Activated CD4-positive, alpha-beta T cell treated with anti-CD3 and anti-CD28 coated beads for 4 hours (primary cell): ENCODE measurements around the gene BTBD16.

Source experiments
- DNase-seq, 2 donors: peaks; one replicate each; pipeline ENCODE4 v3.0.0-alpha.2; 2020

Gene BTBD16

GRCh38 chr10:122276611-122277208 lies 5.6 kb downstream of the BTBD16 start:
- no peak for DNase-seq

GRCh38 chr10:122277526-122278136 lies 6.5 kb downstream of the BTBD16 start:
- DNase-seq, result no peak

GRCh38 chr10:122279725-122280141 lies 8.6 kb downstream of the BTBD16 start:
- no peak for DNase-seq

GRCh38 chr10:122280156-122280555 lies 9.1 kb downstream of the BTBD16 start:
- DNase-seq, result no peak

GRCh38 chr10:122281018-122281626 lies 10.0 kb downstream of the BTBD16 start:
- DNase-seq, result no peak

GRCh38 chr10:122281751-122282150 lies 10.7 kb downstream of the BTBD16 start:
- no peak for DNase-seq

GRCh38 chr10:122282253-122282671 lies 11.2 kb downstream of the BTBD16 start:
- DNase-seq, result no peak

GRCh38 chr10:122282909-122283308 lies 11.8 kb downstream of the BTBD16 start:
- no peak for DNase-seq

- no peak for DNase-seq
Measured at GRCh38 chr10:122285506-122286444, 14.7 kb downstream of the BTBD16 start.

- DNase-seq, result no peak
Measured at GRCh38 chr10:122286867-122287266, 15.8 kb downstream of the BTBD16 start.

- no peak for DNase-seq
Measured at GRCh38 chr10:122287570-122287969, 16.5 kb downstream of the BTBD16 start.

- no peak for DNase-seq
Measured at GRCh38 chr10:122288262-122288661, 17.2 kb downstream of the BTBD16 start.

GRCh38 chr10:122288917-122289316 lies 17.8 kb downstream of the BTBD16 start:
- DNase-seq, result no peak

GRCh38 chr10:122290334-122290733 lies 19.2 kb downstream of the BTBD16 start:
- no peak for DNase-seq

- DNase-seq, result no peak
Measured at GRCh38 chr10:122290833-122291532, 19.9 kb downstream of the BTBD16 start.

- no peak for DNase-seq
Measured at GRCh38 chr10:122291739-122292138, 20.6 kb downstream of the BTBD16 start.

- no peak for DNase-seq
Measured at GRCh38 chr10:122292376-122292775, 21.3 kb downstream of the BTBD16 start.

GRCh38 chr10:122293156-122293960 lies 22.3 kb downstream of the BTBD16 start:
- no peak for DNase-seq

- no peak for DNase-seq
Measured at GRCh38 chr10:122293961-122294380, 22.9 kb downstream of the BTBD16 start.

GRCh38 chr10:122294511-122295450 lies 23.7 kb downstream of the BTBD16 start:
- no peak for DNase-seq

GRCh38 chr10:122295451-122295809 lies 24.3 kb downstream of the BTBD16 start:
- no peak for DNase-seq
